AG08395 (cell line): ENCODE data around the gene S100P.
"Not testable (repeated sequence)": the region's sequence is repeated elsewhere in the genome, so short reads cannot be mapped to it uniquely, and the experiment has no call there.

Source experiments
- DNase-seq: peaks from one replicate; pipeline ENCODE4 v3.0.0; 2012; ENCODE audit warnings: mixed read lengths, low spot score

The S100P gene

DNA sequence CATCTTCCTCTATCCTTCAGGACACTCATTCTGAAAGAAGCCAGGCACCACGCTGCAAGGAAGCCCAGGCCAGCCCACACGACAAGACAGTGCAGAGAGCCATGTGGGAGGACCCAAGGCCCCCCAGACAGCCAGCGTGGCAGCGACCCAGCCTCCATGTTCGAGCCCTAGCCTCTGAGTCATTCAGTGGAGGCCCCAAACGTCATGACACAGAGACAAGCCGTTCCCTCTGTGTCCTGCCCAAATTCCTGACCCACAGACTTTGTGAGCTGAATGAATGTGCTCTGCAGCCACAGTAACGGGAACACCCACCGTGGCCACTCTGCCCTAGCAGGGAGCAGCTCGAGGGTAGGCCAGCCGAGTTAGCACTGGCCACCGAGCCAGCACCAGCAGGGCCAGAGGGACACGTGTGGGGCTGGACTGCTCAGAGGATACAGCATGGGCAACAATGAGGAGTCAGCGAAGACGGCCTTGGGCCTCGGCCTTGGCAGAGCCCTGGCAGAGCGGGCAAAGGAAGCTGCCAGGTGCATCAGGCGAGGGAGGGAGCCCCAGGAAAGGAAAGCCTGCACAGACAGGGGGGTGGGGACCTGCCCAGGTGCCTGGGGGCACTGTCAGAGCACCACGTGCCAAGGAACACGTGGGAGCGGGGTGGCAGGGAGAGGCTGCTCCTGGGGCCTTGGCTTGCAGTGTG, 30.9 kb downstream of the S100P start:
- DNase-seq, result peak; percentile 45

DNA sequence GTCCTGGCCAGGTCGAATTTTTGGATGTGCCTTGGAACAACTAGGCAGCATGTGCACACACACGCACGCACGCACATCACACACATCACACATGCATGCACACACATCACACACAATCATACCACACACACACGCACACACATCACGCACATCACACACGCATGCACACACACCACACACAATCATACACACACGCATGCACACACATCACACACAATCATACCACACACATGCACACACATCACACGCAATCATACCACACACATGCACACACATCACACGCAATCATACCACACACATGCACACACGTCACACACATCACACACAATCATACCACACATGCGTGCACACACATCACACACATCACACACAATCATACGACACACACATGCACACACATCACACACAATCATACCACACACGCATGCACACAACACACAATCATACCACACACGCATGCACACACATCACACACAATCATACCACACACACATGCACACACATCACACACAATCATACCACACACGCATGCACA, 31.8 kb downstream of the S100P start:
- not testable (repeated sequence) for DNase-seq

DNA sequence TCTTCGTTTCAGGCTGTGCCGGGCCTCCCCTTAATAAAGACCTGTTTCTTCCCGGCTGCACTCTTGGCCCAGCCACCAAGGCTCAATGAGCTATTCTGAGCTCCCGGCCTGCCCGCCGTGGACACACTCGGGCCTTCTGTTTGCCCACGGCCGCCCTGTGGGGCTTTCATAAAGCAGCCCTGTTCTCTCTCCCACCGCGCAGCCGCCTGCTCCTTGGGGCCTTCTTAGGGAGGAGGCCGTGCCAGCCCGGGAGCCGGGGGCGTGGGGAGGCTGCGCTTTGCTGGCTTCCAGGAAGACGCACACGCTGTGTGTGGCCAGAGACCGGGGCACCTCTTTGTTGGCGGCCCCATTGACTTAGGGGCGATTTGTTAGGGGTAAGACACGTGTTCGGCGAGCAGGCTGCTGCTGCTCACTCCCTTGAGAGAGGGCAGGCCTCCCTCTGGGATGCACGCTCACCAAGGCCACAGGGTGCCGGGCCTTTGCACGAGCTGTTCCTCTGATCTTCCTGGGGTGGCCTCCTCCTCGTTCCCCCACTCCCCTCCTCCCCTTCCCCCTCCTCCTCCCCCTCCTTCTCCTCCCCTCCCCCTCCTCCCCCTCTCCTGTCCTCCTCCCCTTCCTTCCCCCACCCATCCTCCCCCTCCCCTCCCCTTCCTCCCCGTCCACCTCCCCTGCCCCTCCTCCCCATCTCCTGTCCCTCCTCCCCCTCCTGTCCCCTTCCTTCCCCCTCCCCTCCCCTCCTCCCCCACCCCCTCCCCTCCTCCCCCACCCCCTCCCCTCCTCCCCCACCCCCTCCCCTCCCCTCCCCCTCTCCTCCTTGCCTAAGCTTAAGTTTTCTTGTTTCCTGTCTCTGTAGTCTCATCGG, 33.6 kb downstream of the S100P start:
- DNase-seq, result no peak

DNA sequence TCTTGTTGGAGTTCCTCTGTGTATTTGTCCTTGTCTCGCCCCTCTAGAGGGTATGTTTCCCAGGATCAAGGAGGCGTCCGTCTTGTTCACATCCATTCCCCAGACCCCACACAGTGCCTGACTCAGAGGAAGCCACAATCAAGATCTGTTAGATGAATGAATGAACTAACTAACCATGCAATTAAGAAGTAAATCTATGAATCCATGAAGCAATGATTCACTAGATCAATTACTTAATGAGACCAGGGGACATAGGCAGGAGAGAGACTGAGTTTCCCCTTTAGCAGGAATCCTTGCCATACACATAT, 34.2 kb downstream of the S100P start:
- no peak for DNase-seq

DNA sequence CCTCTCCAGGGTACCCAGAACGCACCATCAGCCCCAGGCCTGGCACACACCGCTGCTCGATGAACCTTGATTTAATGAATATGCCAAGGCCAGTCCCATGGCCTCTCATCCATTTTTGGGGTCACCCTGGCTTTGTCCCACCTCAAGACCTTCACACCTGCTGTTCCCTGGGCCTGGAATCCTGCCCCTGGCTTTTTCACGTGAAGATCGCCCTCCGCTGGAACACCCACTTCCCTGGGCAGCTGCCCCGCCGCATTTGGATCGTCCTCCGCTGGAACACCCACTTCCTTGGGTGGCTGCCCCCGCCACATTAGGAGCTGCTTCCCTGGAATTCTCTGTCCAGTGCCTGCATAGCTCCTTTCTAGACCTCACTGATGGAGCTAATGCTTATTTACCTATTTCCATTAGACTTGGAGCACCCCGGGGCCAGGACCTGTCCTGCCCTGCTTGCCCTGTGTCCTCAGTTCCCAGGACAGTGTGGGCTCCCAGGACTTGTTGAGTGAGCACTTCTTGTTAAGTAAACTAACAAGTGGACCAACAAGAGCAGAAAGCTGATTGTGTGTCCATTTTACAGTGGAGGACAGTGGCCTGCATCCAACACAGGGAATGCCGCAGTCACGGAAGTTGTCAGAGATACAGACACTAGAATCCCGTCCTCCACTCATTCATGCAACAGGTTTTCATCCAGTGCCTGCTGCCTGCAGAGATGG, 34.8 kb downstream of the S100P start:
- no peak for DNase-seq

DNA sequence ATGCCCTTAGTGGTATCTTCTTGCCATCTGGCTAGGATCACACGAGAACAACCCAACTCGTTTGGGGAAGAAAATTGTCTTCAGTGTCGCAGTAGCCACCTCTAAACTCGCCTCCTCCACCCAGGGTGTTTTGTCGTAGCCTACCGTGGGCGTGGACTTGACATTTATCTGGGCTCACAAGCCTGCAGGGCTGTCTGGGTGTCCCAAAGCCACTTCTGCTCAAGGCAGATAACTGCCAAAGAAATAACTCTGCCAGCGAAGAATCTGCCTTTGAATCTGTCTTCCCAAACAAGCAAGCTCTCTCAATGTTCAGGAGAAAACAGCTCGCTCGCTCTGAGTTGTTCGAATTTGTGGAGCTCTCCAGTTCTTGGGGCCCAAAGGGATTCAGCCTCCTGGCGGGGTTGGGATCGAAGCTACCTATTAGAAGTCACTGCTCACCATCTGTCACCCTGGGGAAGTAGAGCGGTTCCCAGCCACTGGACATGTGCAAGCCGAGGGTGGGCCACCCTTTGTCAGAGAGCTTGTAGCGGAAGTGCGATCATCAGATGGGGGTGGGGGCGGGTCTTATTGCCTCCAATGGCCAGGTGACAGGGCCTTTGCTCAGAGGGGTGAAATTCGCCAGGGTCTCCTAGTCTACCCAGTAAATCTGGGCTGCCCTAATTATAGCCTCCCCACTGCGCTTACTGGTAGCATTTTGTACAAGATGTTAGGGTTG, 37.1 kb downstream of the S100P start:
- no peak for DNase-seq

DNA sequence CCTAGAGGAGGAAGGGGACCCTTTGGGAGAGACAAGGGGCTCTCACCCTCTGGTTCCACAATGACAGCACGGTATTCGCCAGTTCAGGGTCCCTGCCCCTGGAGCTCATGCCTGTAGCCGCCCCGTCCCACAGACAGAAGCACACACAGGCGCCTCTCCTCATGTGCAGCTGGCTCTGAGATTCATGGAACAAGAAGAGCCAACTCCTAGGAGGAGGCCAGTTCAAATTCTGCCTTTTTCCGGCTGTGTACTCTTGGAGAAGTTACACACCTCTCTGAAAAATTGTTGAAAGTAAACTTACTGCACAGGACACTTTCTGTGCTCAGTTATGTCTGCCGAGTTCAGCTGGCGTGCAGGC, 37.6 kb downstream of the S100P start:
- DNase-seq, result no peak

DNA sequence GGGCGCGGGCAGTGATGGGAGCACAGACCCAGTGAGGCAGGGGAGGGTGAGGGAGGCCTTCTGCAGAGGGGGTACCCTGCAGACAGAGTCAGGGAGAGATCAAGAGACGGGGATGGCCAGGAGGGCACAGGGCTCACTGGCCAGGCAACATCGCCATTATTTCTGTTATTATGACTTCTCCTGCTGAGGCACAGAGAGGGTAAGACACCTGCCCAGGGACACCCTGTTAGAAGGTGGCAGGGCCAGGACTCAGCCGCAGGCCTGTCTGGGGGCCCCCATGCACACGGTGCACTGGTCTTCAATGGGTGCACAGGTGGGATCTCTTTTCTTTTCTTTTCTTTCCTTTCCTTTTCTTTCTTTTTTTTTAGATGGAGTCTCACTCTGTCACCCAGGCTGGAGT, 38.1 kb downstream of the S100P start:
- no peak for DNase-seq

DNA sequence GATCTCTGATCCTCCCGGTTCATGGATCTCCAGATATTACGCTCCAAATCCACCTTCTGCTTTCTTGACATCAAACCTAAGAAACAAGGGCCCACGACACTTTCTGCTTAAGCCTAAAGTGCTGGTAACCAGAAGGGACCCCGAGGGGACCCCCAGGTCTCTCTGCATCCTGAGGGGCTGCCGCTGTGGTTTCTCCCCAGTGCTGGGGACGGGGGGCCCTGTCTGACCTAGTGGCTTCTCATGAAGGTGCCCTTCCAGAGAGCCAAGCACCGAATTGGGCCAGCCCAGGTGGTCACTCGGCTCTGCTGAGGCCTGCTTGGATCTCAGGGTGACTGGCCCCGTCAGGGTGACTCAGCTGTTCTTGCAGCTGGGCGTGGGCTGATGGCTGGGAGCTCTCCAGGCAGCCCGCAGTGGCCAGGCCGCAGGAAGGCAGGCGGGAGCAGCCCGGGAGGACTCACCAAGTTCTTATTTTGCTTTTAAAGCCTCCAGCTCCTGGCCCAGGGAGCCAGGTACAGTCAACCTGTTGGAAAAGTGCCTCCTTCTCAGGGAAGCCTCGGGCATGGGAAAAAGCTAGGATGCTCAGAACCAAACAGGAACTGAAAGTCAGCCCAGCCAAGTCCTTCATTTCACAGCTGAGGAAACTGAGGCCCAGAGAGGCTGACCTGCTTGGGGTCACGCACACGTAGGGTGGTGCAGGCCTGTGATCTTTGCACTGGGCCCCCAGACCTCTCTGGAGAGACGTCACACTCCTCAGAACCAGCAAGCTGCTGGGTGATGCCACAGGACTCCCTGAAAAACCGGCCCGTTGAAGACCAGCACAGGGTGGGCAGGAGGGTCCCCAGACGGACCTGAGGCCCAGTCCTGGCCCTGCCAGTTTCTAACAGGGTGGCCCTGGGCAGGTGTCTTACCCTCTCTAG, 39.0 kb downstream of the S100P start:
- DNase-seq, result peak; percentile 94

DNA sequence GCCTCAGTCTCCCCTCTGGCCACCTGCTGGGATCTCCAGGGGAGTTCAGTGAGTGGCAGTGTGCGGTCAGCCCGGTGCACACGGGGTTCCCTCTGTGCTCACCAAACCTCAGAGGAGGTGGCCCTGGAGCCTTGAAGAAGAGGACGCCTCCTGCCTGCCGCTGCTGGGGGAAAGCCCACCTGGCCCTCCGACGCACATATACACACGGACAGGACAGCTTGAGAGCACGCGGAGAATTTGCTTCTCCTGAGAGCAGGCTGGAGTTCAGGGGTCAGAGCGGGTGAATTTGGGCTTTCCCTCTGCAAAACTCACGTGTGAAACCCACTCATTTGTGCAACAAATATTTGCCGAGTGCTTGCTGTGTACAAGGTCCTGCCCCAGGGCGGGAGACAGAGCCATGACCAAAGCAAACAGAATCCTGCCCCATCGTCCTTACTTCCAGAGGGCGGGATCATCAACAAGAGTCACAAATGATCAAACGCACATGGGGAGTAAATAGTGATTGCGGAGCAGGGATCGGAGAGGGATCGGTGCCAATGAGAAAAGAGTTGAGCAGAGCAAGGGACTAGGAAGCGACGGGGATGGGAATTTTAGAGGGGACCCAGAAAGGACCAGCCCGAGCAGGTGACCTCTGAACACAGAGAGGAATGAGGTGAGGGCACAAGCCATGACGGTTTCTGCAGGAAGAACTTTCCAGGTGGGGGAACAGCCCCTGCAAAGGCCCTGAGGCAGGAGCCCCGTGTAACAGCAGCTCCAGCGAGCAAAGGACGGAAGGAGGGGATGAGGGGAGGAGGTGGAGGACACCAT, 39.9 kb downstream of the S100P start:
- no peak for DNase-seq

DNA sequence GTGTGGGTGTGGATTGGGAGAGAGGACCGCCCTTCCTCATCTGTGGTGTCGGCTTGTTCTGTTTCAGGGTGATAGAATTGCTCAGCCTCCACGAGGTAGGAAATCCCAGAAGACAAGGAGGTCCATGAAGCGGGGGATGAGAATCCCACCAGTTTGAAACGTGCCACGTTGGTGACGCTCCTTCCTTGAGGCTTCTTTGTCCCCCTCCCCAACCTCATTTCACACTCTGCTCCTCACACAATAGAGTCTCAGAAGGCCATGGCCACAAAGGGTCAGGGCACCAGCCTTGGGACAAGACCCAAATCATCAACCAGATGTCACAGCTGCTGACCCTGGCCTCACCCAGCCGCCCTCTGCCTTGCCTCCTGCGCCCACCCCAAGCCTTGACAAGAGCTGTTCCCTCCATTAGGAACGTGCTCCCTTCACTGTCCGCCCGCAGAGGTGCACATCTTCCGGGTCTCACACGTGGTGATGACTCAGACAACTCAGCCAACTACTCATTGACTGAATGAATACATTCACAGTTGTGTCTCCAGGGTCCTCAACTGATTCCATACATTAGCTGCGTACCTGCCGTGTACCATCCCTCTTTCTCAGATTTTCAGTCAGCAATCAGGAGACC, 40.6 kb downstream of the S100P start:
- DNase-seq, result no peak

DNA sequence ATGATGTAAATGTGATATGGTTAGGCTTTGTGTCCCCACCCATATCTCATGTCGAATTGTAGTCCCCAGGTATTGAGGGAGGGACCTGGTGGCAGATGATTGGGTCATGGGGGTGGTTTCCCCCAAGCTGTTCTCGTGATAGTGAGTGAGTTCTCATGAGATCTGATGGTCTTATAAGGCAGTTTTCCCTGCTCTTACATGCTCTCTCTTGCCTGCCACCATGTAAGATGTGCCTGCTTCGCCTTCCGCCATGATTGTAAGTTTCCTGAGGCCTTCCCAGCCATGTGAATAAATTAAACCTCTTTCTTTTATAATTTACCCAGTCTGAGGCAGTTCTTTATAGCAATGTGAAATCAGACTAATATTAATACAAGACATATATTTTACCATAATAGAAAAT, 46.2 kb downstream of the S100P start:
- DNase-seq, result no peak

DNA sequence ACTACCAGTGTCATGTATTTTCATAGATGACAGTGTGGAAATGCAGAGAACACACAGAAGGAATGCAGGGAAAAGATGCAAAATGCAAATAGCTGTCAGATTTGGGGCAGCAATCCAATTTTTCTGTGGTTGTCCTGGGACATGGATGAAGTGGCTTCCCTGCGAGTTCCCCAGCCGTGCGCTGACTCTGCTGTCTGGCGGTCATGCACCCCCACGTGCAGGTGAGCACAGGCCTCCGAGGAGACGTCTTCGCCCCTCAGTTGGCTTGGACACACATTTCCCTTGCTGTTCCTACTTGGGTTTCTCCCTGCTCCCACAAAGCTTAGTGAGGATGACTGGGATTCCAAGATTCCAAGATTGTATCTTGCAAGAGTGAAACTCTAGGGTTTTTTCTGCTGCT, 46.7 kb downstream of the S100P start:
- DNase-seq, result no peak

DNA sequence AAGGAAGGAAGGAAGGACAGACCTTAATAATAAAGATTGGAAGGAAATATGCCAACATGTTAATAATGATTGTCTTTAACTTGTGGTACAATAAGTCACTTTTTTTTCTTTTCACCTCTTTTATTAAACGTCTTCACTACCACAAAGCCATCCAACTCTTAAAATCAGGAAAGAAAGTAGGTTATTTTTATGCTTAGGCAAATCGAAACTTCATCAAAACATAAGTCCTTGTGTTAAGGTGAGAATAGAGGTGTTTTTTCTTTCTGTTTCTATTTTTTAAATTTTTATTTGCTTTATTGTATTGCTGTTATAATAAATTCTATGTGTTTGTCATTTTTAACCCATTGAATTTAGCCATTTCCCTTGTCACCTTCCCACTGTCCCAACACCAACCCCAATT, 48.8 kb downstream of the S100P start:
- no peak for DNase-seq

DNA sequence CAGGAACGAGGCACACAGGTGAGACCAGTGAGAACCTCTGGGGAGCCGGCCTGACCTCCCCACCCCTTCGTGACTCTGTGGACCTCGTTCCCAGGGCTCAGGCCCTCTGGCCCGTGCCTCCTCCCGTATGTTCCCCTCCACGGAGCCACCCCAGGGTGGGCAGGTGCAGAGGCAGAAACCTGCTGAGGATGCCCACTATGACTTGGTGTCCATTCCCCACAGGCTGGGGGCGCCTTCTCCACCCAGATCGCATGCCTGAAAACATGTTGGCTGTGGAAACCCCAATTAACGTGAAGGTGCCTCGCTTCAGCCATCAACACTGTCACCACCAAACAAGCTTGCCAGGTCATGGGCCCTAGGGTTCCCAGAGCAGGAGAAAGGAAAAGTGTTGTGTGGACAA, 49.3 kb downstream of the S100P start:
- DNase-seq, result no peak
